GM18867 (cell line): ENCODE data around the gene COQ2.
A peak's percentile ranks its signal among the peaks of the same experiment; 100 is the strongest.

Source experiments
- ATAC-seq: cut with Tn5 transposase; IDR thresholded peaks from one replicate; pipeline ENCODE4 v1.9.1; 2021; ENCODE audit warnings: mild to moderate bottlenecking, moderate library complexity; ENCODE audit not compliant: unreplicated experiment

The COQ2 gene

DNA sequence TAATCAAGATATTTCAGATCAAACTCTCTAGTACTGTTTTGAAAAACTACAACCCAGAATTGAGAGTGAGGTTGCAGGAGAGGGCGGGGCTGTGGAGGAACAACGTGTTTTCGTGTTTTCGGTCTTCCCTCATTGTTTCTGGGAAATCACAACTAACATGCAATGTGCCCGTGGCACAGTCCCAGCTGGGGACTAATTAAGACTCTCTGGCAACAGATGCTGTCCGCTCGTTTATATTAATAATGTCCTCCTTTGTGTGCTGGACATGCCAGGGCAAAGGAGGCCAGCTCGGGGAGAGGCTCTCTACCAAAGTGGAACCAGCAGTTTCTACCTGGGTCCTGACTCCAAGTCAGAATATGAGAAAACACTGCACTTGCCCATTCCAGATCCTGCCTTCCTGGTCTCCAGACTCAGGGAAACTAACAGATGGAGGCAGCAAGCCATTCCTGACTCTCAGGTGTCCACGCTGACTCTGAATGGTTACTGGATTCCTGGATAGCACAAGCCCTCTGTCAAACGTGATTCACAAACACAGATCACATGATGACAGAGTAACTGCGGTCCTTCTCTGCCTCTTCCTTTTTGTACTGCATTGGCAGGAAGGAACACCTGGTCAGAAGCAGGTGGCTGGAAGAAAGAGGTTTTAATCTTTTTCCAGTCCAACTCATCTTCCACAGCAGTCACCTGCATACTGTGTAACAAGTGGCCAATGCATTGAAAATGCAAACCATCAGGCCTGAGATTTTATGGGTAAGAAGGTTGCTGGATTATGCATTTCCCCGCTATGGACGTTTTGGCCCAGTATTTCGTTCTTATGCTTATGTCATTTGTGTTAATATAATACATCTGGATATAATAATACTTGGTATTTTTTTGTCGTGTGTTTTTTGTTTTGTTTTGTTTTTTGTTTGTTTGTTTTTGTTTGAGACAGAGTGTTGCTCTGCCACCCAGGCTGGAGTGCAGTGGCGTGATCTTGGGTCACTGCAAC lies 65.0 kb downstream of the COQ2 start:
- ATAC-seq: no peak

- ATAC-seq: peak; percentile 83
Measured at GRCh38 chr4:83217721-83218522, 66.7 kb downstream of the COQ2 start.

DNA sequence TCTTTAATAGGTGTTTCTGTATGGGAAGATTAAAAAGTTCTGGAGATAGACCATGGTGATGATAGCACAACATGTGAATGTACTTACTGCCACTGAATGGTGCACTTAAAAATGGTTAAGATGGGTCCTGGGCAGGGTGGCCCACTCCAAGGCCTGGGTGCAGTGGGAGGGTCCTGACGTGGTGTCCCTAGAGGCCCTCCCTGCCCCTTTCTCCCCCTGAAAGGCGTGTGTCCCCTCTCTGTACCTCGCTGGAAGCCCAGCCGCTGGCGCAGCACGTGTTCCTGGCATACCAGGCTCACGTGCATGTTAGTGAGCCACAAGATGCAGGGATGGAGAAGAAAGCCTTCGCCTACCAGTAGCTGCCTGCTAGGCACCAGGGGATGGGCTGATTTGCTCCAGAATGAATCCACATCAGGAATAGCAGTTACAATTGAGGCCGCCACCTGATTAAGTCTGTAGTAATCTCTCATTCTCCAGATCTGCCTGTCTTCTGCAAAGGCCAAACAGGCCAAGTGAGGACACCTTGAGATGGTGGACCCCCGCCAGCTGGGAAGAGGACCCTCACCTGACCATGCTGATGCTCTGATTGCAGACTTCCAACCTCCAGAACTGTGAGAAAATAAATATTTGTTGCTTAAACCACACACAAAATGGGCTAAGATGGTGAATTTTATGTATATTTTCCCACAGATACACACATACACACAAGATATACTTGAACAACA lies 67.5 kb downstream of the COQ2 start:
- ATAC-seq: no peak

- no peak for ATAC-seq
Measured at GRCh38 chr4:83214079-83214478, 70.5 kb downstream of the COQ2 start.
